ENCODE data around the gene MT1B. TPM values are rescaled to one million over a fixed set of nuclear protein-coding genes. Genes with fewer than 3 reads are reported as not detected.
A peak's percentile ranks its signal among the peaks of the same experiment; 100 is the strongest.

Gene MT1B
- total and polyA plus RNA-seq, 7 experiments from 2014 or later = not detected

DNA sequence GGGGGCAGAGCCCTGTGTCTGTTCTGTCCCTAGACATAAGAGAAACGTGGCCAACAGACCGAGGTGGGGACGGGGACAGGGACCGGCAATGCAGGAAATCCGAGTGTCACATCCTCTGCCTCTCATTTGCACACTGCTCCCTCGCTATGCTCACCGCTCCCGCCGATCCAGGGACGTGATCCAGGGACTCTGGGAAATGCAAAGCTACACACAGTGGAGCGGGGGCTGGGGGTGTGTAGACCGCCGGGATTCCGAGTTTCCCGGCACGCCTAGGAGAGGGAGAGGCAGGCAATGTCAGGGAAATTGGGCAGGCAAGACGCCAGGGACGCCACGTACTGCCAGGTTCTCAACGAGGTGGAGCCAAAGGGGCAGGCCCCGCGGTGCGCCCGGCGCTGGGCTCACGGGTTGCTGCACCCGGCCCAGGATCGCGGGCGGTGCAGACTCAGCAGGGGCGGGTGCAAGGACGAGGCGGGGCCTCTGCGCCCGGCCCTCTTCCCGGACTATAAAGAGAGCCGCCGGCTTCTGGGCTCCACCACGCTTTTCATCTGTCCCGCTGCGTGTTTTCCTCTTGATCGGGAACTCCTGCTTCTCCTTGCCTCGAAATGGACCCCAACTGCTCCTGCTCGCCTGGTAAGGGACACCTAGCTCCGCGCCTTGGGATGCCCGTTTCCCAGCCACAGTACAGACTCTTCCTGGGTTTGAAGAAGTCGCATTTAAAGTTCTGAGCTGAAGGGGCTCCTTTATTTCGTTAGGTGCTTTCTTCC lies 30.4 kb downstream of the MT1B start, which contains the start of gene MT1X:
Gene MT1X, plus strand, starts transcription at position 532 of the 764 bp plus-strand sequence. Its CDS starts 71 bp downstream, at position 603.
- H3K36me3 Mint-ChIP-seq = peaks cover 0 to 17% (median 9%) of the 10 kb centered on the region in 5 donors
- ChIA-PET POLR2A (interaction anchor here (0.6 to 3.0 kb wide), 18 partner anchors 11 to 164 kb away, joined by 3 to 19 read pairs (median 6); partner anchors contain the start of genes MT1F, MT1G and MT2A), CTCF (interaction anchor here (0.5 to 4.0 kb wide), 5 partner anchors 20 to 351 kb away, joined by 3 to 31 read pairs (median 3); no protein-coding TSS in a partner anchor)
- peak; percentile 100 for ATAC-seq
- peak within 1 kb of the TSS; percentile 93 for H3K4me3 ChIP-seq (ENCODE audit: low read length)
- H3K27ac ChIP-seq (ENCODE audit: low read depth, low read length) = peak within 1 kb of the TSS; percentile 81
- H3K9me3 ChIP-seq (ENCODE audit: control insufficient read depth in 2 of 3, low read length in 3 of 3) = no peaks in the 10 kb centered on the region
- H3K4me1 Mint-ChIP-seq = peaks cover 0 to 28% (median 25%) of the 10 kb centered on the region in 7 donors
- DNase-seq = peak; percentile 77 to 94 (median 88)
- peak within 1 kb of the TSS; percentile 86 to 99 (median 96) for H3K4me3 Mint-ChIP-seq
- H3K27me3 ChIP-seq (ENCODE audit: control insufficient read depth in 2 of 2, insufficient read depth in 2 of 2, low read length in 2 of 2) = no peaks in the 10 kb centered on the region
- peaks cover 0 to 11% (median 3%) of the 10 kb centered on the region in 11 donors for H3K9me3 Mint-ChIP-seq
- H3K27ac Mint-ChIP-seq = peak within 1 kb of the TSS; percentile 89 to 99 (median 95)
- H3K4me1 ChIP-seq (ENCODE audit: control insufficient read depth in 2 of 2, insufficient read depth in 2 of 2, low read length in 2 of 2) = peaks cover 13 to 15% of the 10 kb centered on the region in 2 donors
- peaks cover 0 to 2% (median 0%) of the 10 kb centered on the region in 5 donors for H3K27me3 Mint-ChIP-seq
- intact Hi-C loops (cut with micrococcal nuclease) = loop anchor here (1.0 to 5.0 kb wide), 15 partner anchors 8 to 1053 kb away; partner anchors contain the start of genes MT1F (in 2 of the 2), MT2A (in 2 of the 2), HERPUD1 (in 1 of the 2) and KATNB1 (in 1 of the 2)
- H3K36me3 ChIP-seq (ENCODE audit: control insufficient read depth in 2 of 3, insufficient read depth in 3 of 3, low read length in 3 of 3) = no peaks in the 10 kb centered on the region

DNA sequence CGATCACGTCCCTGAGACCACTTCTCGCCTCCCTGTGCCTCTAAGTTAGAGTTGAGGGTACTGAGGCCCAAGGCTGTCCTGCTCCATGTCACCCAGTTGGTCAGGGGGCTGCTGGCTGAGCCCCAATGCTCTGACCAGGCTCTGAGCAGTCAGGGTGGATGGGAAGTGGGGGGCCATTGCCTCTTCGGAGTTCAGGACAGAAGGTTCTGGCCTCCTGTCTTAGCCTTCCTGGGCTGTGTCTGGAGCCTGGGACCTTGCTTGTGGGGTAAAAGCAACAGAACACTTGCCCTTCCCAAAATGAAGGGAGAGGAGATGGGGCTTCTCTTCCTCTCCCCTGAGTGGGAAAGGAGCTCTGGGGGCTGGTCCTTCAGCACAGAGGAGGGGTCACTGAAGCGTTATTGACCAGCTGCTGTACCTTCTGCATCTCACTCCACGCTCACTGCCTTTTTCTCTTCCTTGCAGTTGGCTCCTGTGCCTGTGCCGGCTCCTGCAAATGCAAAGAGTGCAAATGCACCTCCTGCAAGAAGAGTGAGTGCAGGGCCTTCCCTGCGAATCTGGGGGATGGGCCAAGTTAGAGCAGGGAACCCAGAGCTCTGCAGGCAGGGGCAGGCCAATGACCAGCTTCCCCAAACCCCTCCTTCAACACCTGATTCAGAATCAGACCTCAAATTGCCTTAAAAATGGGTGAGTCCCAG lies 31.2 kb downstream of the MT1B start:
- H3K27me3 Mint-ChIP-seq = peaks cover 0 to 5% (median 0%) of the 10 kb centered on the region in 5 donors
- peak overlapping the region; percentile 81 for H3K27ac ChIP-seq (ENCODE audit: low read depth, low read length)
- no peaks in the 10 kb centered on the region for H3K9me3 ChIP-seq (ENCODE audit: control insufficient read depth in 2 of 3, low read length in 3 of 3)
- no peaks in the 10 kb centered on the region for H3K36me3 ChIP-seq (ENCODE audit: control insufficient read depth in 2 of 3, insufficient read depth in 3 of 3, low read length in 3 of 3)
- ChIA-PET POLR2A (interaction anchor here (0.6 to 3.0 kb wide), 18 partner anchors 11 to 165 kb away, joined by 3 to 19 read pairs (median 6); partner anchors contain the start of genes MT1F, MT1G and MT2A), CTCF (interaction anchor here (0.5 to 4.0 kb wide), 5 partner anchors 9 to 350 kb away, joined by 3 to 31 read pairs (median 3); no protein-coding TSS in a partner anchor)
- H3K4me3 ChIP-seq (ENCODE audit: low read length) = peak overlapping the region; percentile 93
- peaks cover 0 to 11% (median 4%) of the 10 kb centered on the region in 11 donors for H3K9me3 Mint-ChIP-seq
- DNase-seq (no peak), ATAC-seq (no peak)
- H3K36me3 Mint-ChIP-seq = peaks cover 0 to 17% (median 11%) of the 10 kb centered on the region in 5 donors
- intact Hi-C loops (cut with micrococcal nuclease) = loop anchor here (1.0 to 5.0 kb wide), 15 partner anchors 9 to 1052 kb away; partner anchors contain the start of genes MT1F (in 2 of the 2), MT2A (in 2 of the 2), HERPUD1 (in 1 of the 2) and KATNB1 (in 1 of the 2)
- peak overlapping the region; percentile 89 to 99 (median 95) for H3K27ac Mint-ChIP-seq
- peak overlapping the region; percentile 86 to 99 (median 96) for H3K4me3 Mint-ChIP-seq
- H3K4me1 ChIP-seq (ENCODE audit: control insufficient read depth in 2 of 2, insufficient read depth in 2 of 2, low read length in 2 of 2) = peaks cover 13 to 15% of the 10 kb centered on the region in 2 donors
- no peaks in the 10 kb centered on the region for H3K27me3 ChIP-seq (ENCODE audit: control insufficient read depth in 2 of 2, insufficient read depth in 2 of 2, low read length in 2 of 2)
- H3K4me1 Mint-ChIP-seq = peaks cover 0 to 28% (median 25%) of the 10 kb centered on the region in 7 donors

DNA sequence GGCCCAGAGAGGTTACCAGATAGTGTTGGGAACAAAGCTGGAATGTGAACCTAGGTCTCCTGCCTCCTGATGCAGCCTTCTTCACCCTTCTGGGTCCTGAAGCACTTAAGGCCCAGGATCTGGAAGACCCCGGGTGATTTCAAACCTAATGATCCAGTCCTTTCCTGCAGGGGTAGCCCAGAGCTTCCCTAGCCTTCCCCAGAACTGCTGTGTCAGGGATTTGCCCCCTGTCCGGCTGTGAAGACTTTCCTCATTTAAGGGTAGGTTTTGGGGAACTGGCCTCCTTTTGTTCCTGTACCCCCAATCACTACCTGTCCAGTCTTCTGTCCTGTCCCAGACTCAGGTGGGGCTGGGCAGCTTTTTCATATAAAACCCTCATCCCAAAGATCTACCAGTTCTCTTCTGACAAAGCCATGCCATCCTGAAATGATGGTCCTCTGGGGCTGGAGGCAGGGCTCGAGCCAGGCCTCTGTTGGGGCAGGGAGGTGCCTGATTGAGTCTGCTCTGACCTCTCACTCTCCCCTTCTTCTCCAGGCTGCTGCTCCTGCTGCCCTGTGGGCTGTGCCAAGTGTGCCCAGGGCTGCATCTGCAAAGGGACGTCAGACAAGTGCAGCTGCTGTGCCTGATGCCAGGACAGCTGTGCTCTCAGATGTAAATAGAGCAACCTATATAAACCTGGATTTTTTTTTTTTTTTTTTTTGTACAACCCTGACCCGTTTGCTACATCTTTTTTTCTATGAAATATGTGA lies 31.9 kb downstream of the MT1B start:
- intact Hi-C loops (cut with micrococcal nuclease) = loop anchor here (2.0 to 5.0 kb wide), 3 partner anchors 41 to 249 kb away; partner anchors contain the start of gene HERPUD1 (in 1 of the 2)
- H3K27ac Mint-ChIP-seq = peak overlapping the region in 7 of 9 donors; percentile 9 to 99 (median 89)
- Histone ChIP-seq H3K4me1 (ENCODE audit: control insufficient read depth in 2 of 2, insufficient read depth in 2 of 2, low read length in 2 of 2) (peaks cover 13 to 15% of the 10 kb centered on the region in 2 donors), H3K27me3 (ENCODE audit: control insufficient read depth in 2 of 2, insufficient read depth in 2 of 2, low read length in 2 of 2) (no peaks in the 10 kb centered on the region), H3K4me3 (ENCODE audit: low read length) (peak overlapping the region; percentile 93), H3K27ac (ENCODE audit: low read depth, low read length) (no peak overlapping the region), H3K36me3 (ENCODE audit: control insufficient read depth in 2 of 3, insufficient read depth in 3 of 3, low read length in 3 of 3) (no peaks in the 10 kb centered on the region), H3K9me3 (ENCODE audit: control insufficient read depth in 2 of 3, low read length in 3 of 3) (no peaks in the 10 kb centered on the region)
- ATAC-seq (no peak), DNase-seq (no peak)
- peaks cover 0 to 11% (median 4%) of the 10 kb centered on the region in 11 donors for H3K9me3 Mint-ChIP-seq
- ChIA-PET CTCF (interaction anchor here (1.3 to 4.0 kb wide), 4 partner anchors 10 to 106 kb away, joined by 3 to 31 read pairs (median 6); no protein-coding TSS in a partner anchor), POLR2A (interaction anchor here (0.9 to 3.0 kb wide), 13 partner anchors 10 to 166 kb away, joined by 3 to 19 read pairs (median 7); partner anchors contain the start of genes MT1F and MT2A)
- peaks cover 0 to 10% (median 0%) of the 10 kb centered on the region in 5 donors for H3K27me3 Mint-ChIP-seq
- H3K4me3 Mint-ChIP-seq = peak overlapping the region; percentile 86 to 99 (median 96)
- peaks cover 0 to 28% (median 25%) of the 10 kb centered on the region in 7 donors for H3K4me1 Mint-ChIP-seq
- peaks cover 0 to 17% (median 13%) of the 10 kb centered on the region in 5 donors for H3K36me3 Mint-ChIP-seq

DNA sequence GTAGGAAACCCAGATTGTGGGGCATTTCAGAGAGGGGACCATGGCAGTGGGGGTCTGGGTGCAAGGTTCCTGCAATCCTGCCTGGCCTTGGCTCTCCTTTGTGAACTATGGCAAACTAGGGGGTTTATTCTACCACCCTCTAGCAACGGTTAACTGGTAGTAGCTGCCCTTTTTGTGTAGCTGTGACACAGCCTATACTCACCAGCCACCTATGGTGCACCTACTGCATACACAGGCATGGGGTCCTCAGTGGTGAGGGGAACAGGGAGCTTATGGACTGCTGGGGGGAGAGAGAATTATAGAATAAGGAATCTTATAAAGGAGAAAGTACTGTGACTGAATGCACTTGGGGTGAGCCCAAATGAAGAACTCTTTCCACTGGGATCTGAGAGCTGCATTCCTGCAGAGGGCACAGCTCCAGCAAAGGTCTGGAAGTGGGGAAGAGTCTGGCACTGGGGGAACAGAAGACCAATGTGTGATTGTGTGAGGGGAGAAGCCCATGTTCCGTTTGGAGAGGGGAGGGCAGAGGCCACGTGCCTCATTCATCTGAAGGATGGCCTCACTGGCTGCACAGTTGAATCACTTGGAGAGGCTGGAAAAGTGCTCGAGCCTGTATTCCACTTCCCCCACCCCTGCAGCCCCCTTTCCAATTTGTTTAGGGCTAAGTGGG lies 32.7 kb downstream of the MT1B start:
- Mint-ChIP-seq H3K27ac (peak overlapping the region in 4 of 9 donors; percentile 39 to 95 (median 72)), H3K36me3 (peaks cover 0 to 17% (median 13%) of the 10 kb centered on the region in 5 donors), H3K27me3 (peaks cover 0 to 10% (median 0%) of the 10 kb centered on the region in 5 donors), H3K4me3 (peak overlapping the region; percentile 22 to 99 (median 96)), H3K9me3 (peaks cover 0 to 11% (median 4%) of the 10 kb centered on the region in 11 donors), H3K4me1 (peaks cover 0 to 28% (median 25%) of the 10 kb centered on the region in 7 donors)
- Histone ChIP-seq H3K27ac (ENCODE audit: low read depth, low read length) (no peak overlapping the region), H3K27me3 (ENCODE audit: control insufficient read depth in 2 of 2, insufficient read depth in 2 of 2, low read length in 2 of 2) (no peaks in the 10 kb centered on the region), H3K4me1 (ENCODE audit: control insufficient read depth in 2 of 2, insufficient read depth in 2 of 2, low read length in 2 of 2) (peaks cover 13 to 15% of the 10 kb centered on the region in 2 donors), H3K9me3 (ENCODE audit: control insufficient read depth in 2 of 3, low read length in 3 of 3) (no peaks in the 10 kb centered on the region), H3K36me3 (ENCODE audit: control insufficient read depth in 2 of 3, insufficient read depth in 3 of 3, low read length in 3 of 3) (no peaks in the 10 kb centered on the region), H3K4me3 (ENCODE audit: low read length) (no peak overlapping the region)
- POLR2A ChIA-PET = no interaction called here
- intact Hi-C loops (cut with micrococcal nuclease) = loop anchor here in 1 of 2 donors (5.0 kb wide), 2 partner anchors 42 to 248 kb away; partner anchors contain the start of gene HERPUD1
- DNase-seq = no peak
- no peak for ATAC-seq
- CTCF ChIA-PET = interaction anchor here (1.3 to 4.0 kb wide), 3 partner anchors 10 to 107 kb away, joined by 3 to 31 read pairs (median 8); no protein-coding TSS in a partner anchor

DNA sequence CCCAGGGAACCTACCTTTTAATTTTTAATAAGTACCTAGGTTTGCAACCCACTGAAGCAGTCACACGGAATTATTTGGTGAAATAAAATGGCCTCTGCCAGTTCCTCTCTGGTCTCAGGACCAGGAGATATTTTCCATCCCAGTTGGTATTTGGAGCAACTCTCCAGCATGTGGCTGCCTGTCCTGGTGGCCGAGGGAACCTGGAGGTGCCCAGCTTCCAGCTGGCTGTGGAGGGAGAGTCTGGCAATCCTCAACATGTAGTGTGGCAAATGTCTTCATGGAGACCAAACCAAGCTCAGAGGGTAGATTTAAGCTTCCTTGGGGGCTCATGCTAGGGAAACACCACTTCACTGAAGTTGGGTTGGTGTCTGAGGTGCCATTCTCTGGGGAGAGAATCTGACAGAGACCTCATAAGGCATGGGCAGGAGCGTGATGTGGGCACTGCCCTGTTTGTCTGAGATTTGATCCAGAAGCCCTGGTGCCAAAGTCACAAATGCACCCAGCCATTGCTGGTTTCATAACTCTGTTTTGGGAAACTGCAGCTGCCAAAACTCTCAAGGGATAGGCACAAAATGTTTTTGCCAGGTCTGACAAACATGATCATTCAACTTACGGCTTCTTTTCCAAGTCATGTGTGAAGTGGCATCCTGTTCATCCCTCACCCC lies 33.4 kb downstream of the MT1B start:
- intact Hi-C loops (cut with micrococcal nuclease) = loop anchor here in 1 of 2 donors (5.0 kb wide), 2 partner anchors 43 to 247 kb away; partner anchors contain the start of gene HERPUD1
- Histone ChIP-seq H3K36me3 (ENCODE audit: control insufficient read depth in 2 of 3, insufficient read depth in 3 of 3, low read length in 3 of 3) (no peaks in the 10 kb centered on the region), H3K27me3 (ENCODE audit: control insufficient read depth in 2 of 2, insufficient read depth in 2 of 2, low read length in 2 of 2) (no peaks in the 10 kb centered on the region), H3K9me3 (ENCODE audit: control insufficient read depth in 2 of 3, low read length in 3 of 3) (no peaks in the 10 kb centered on the region), H3K4me3 (ENCODE audit: low read length) (no peak overlapping the region), H3K4me1 (ENCODE audit: control insufficient read depth in 2 of 2, insufficient read depth in 2 of 2, low read length in 2 of 2) (peaks cover 13 to 15% of the 10 kb centered on the region in 2 donors), H3K27ac (ENCODE audit: low read depth, low read length) (no peak overlapping the region)
- no peak for ATAC-seq
- CTCF ChIA-PET = interaction anchor here (2.4 to 4.0 kb wide), 2 partner anchors 11 to 17 kb away, joined by 8 to 31 read pairs; no protein-coding TSS in a partner anchor
- Mint-ChIP-seq H3K27ac (no peak overlapping the region), H3K9me3 (peaks cover 0 to 11% (median 4%) of the 10 kb centered on the region in 11 donors), H3K4me1 (peaks cover 0 to 28% (median 25%) of the 10 kb centered on the region in 7 donors), H3K27me3 (peaks cover 0 to 13% (median 0%) of the 10 kb centered on the region in 5 donors), H3K4me3 (peak overlapping the region in 1 of 10 donors; percentile 22), H3K36me3 (peaks cover 0 to 17% (median 13%) of the 10 kb centered on the region in 5 donors)
- POLR2A ChIA-PET = interaction anchor here (0.7 kb wide), 1 partner anchor 23 kb away, joined by 3 read pairs; no protein-coding TSS in a partner anchor
- DNase-seq = no peak
